ENCODE results near the gene MT1M. TPM values are rescaled to one million over a fixed set of nuclear protein-coding genes. Genes with fewer than 3 reads are reported as not detected.

Gene MT1M
- total RNA-seq, 1 experiment from 2014 or later = not detected

GRCh38 chr16:56610609-56611111 lies 21.8 kb upstream of the MT1M start:
- Histone ChIP-seq H3K9me2 (replicated peaks; ENCODE audit: insufficient read depth, low read length) (no peaks in the 10 kb centered on the region), H3K36me3 (ENCODE audit: insufficient read depth, low read length) (no peaks in the 10 kb centered on the region), H3K4me2 (ENCODE audit: low read depth, low read length, poor library complexity, severe bottlenecking) (peak overlapping the region; percentile 97), H3K4me1 (ENCODE audit: low read length) (peaks cover 34% of the 10 kb centered on the region), H4K20me1 (ENCODE audit: insufficient read depth, low read depth, low read length) (no peaks in the 10 kb centered on the region), H3K4me3 (ENCODE audit: low read length) (peak overlapping the region; percentile 78), H3K27ac (ENCODE audit: low read length) (peak overlapping the region; percentile 84), H3K27me3 (ENCODE audit: low read length) (no peaks in the 10 kb centered on the region), H3K9ac (ENCODE audit: low read length) (peak overlapping the region; percentile 77), H3K9me3 (ENCODE audit: low read length) (no peaks in the 10 kb centered on the region), H2AFZ (ENCODE audit: low read length) (peak overlapping the region; percentile 3; the same call in 1 of the 2 replicates), H3K79me2 (ENCODE audit: low read length) (no peaks in the 10 kb centered on the region)
- peak; percentile 75 for DNase-seq

- Histone ChIP-seq H2AFZ (ENCODE audit: low read length) (no peak overlapping the region), H3K9ac (ENCODE audit: low read length) (peak overlapping the region; percentile 77), H3K4me3 (ENCODE audit: low read length) (peak overlapping the region; percentile 78), H4K20me1 (ENCODE audit: insufficient read depth, low read depth, low read length) (no peaks in the 10 kb centered on the region), H3K4me2 (ENCODE audit: low read depth, low read length, poor library complexity, severe bottlenecking) (peak overlapping the region; percentile 97), H3K4me1 (ENCODE audit: low read length) (peaks cover 34% of the 10 kb centered on the region), H3K9me2 (replicated peaks; ENCODE audit: insufficient read depth, low read length) (no peaks in the 10 kb centered on the region), H3K27ac (ENCODE audit: low read length) (peak overlapping the region; percentile 84), H3K79me2 (ENCODE audit: low read length) (no peaks in the 10 kb centered on the region), H3K9me3 (ENCODE audit: low read length) (no peaks in the 10 kb centered on the region), H3K27me3 (ENCODE audit: low read length) (no peaks in the 10 kb centered on the region), H3K36me3 (ENCODE audit: insufficient read depth, low read length) (no peaks in the 10 kb centered on the region)
- DNase-seq = peak; percentile 45
These were observed 21.1 kb upstream of the MT1M start for GRCh38 chr16:56611281-56611833.

- Histone ChIP-seq H3K9me3 (ENCODE audit: low read length) (no peaks in the 10 kb centered on the region), H4K20me1 (ENCODE audit: insufficient read depth, low read depth, low read length) (no peaks in the 10 kb centered on the region), H3K27me3 (ENCODE audit: low read length) (no peaks in the 10 kb centered on the region), H2AFZ (ENCODE audit: low read length) (no peak overlapping the region), H3K36me3 (ENCODE audit: insufficient read depth, low read length) (no peaks in the 10 kb centered on the region), H3K9me2 (replicated peaks; ENCODE audit: insufficient read depth, low read length) (no peaks in the 10 kb centered on the region), H3K79me2 (ENCODE audit: low read length) (no peaks in the 10 kb centered on the region), H3K9ac (ENCODE audit: low read length) (no peak overlapping the region), H3K27ac (ENCODE audit: low read length) (no peak overlapping the region), H3K4me3 (ENCODE audit: low read length) (no peak overlapping the region), H3K4me1 (ENCODE audit: low read length) (peaks cover 28% of the 10 kb centered on the region), H3K4me2 (ENCODE audit: low read depth, low read length, poor library complexity, severe bottlenecking) (no peak overlapping the region)
- no peak for DNase-seq
These were observed 18.8 kb upstream of the MT1M start for GRCh38 chr16:56613706-56614105.

- no peak for DNase-seq
- Histone ChIP-seq H3K9me2 (replicated peaks; ENCODE audit: insufficient read depth, low read length) (no peaks in the 10 kb centered on the region), H3K4me1 (ENCODE audit: low read length) (peaks cover 22% of the 10 kb centered on the region), H4K20me1 (ENCODE audit: insufficient read depth, low read depth, low read length) (no peaks in the 10 kb centered on the region), H3K9ac (ENCODE audit: low read length) (no peak overlapping the region), H3K9me3 (ENCODE audit: low read length) (no peaks in the 10 kb centered on the region), H3K4me3 (ENCODE audit: low read length) (no peak overlapping the region), H3K27me3 (ENCODE audit: low read length) (no peaks in the 10 kb centered on the region), H3K36me3 (ENCODE audit: insufficient read depth, low read length) (no peaks in the 10 kb centered on the region), H3K79me2 (ENCODE audit: low read length) (no peaks in the 10 kb centered on the region), H2AFZ (ENCODE audit: low read length) (no peak overlapping the region), H3K4me2 (ENCODE audit: low read depth, low read length, poor library complexity, severe bottlenecking) (no peak overlapping the region), H3K27ac (ENCODE audit: low read length) (no peak overlapping the region)
These were observed 17.9 kb upstream of the MT1M start for GRCh38 chr16:56614549-56614991.

- Histone ChIP-seq H3K9me3 (ENCODE audit: low read length) (no peaks in the 10 kb centered on the region), H3K4me1 (ENCODE audit: low read length) (peaks cover 14% of the 10 kb centered on the region), H3K4me2 (ENCODE audit: low read depth, low read length, poor library complexity, severe bottlenecking) (no peak overlapping the region), H3K27me3 (ENCODE audit: low read length) (no peaks in the 10 kb centered on the region), H3K4me3 (ENCODE audit: low read length) (no peak overlapping the region), H3K36me3 (ENCODE audit: insufficient read depth, low read length) (no peaks in the 10 kb centered on the region), H3K79me2 (ENCODE audit: low read length) (no peaks in the 10 kb centered on the region), H2AFZ (ENCODE audit: low read length) (no peak overlapping the region), H3K27ac (ENCODE audit: low read length) (no peak overlapping the region), H3K9ac (ENCODE audit: low read length) (no peak overlapping the region), H3K9me2 (replicated peaks; ENCODE audit: insufficient read depth, low read length) (no peaks in the 10 kb centered on the region), H4K20me1 (ENCODE audit: insufficient read depth, low read depth, low read length) (no peaks in the 10 kb centered on the region)
- DNase-seq = no peak
These were observed 17.1 kb upstream of the MT1M start for GRCh38 chr16:56615353-56615752.

GRCh38 chr16:56616608-56617211 lies 15.7 kb upstream of the MT1M start:
- Histone ChIP-seq H3K27me3 (ENCODE audit: low read length) (no peaks in the 10 kb centered on the region), H4K20me1 (ENCODE audit: insufficient read depth, low read depth, low read length) (no peaks in the 10 kb centered on the region), H3K4me3 (ENCODE audit: low read length) (no peak overlapping the region), H3K4me1 (ENCODE audit: low read length) (peaks cover 8% of the 10 kb centered on the region), H3K9ac (ENCODE audit: low read length) (no peak overlapping the region), H3K4me2 (ENCODE audit: low read depth, low read length, poor library complexity, severe bottlenecking) (no peak overlapping the region), H3K9me3 (ENCODE audit: low read length) (no peaks in the 10 kb centered on the region), H3K27ac (ENCODE audit: low read length) (no peak overlapping the region), H3K9me2 (replicated peaks; ENCODE audit: insufficient read depth, low read length) (no peaks in the 10 kb centered on the region), H2AFZ (ENCODE audit: low read length) (no peak overlapping the region), H3K79me2 (ENCODE audit: low read length) (no peaks in the 10 kb centered on the region), H3K36me3 (ENCODE audit: insufficient read depth, low read length) (no peaks in the 10 kb centered on the region)
- no peak for DNase-seq

GRCh38 chr16:56617212-56618085 lies 15.0 kb upstream of the MT1M start:
- H2AFZ ChIP-seq (ENCODE audit: low read length) = no peak overlapping the region
- no peaks in the 10 kb centered on the region for H4K20me1 ChIP-seq (ENCODE audit: insufficient read depth, low read depth, low read length)
- no peak overlapping the region for H3K4me2 ChIP-seq (ENCODE audit: low read depth, low read length, poor library complexity, severe bottlenecking)
- no peak for DNase-seq
- no peaks in the 10 kb centered on the region for H3K36me3 ChIP-seq (ENCODE audit: insufficient read depth, low read length)
- H3K4me3 ChIP-seq (ENCODE audit: low read length) = no peak overlapping the region
- no peaks in the 10 kb centered on the region for H3K79me2 ChIP-seq (ENCODE audit: low read length)
- H3K9me3 ChIP-seq (ENCODE audit: low read length) = no peaks in the 10 kb centered on the region
- H3K27me3 ChIP-seq (ENCODE audit: low read length) = no peaks in the 10 kb centered on the region
- no peak overlapping the region for H3K27ac ChIP-seq (ENCODE audit: low read length)
- H3K4me1 ChIP-seq (ENCODE audit: low read length) = peaks cover 15% of the 10 kb centered on the region
- H3K9ac ChIP-seq (ENCODE audit: low read length) = no peak overlapping the region
- no peaks in the 10 kb centered on the region for H3K9me2 ChIP-seq (replicated peaks; ENCODE audit: insufficient read depth, low read length)

GRCh38 chr16:56618138-56618537 lies 14.3 kb upstream of the MT1M start:
- Histone ChIP-seq H3K4me2 (ENCODE audit: low read depth, low read length, poor library complexity, severe bottlenecking) (no peak overlapping the region), H3K9ac (ENCODE audit: low read length) (no peak overlapping the region), H3K27ac (ENCODE audit: low read length) (no peak overlapping the region)

More at GRCh38 chr16:56618138-56618537, 14.3 kb upstream of the MT1M start:
- DNase-seq = no peak
- H3K27me3 ChIP-seq (ENCODE audit: low read length) = no peaks in the 10 kb centered on the region
- H3K9me2 ChIP-seq (replicated peaks; ENCODE audit: insufficient read depth, low read length) = no peaks in the 10 kb centered on the region
- H3K36me3 ChIP-seq (ENCODE audit: insufficient read depth, low read length) = no peaks in the 10 kb centered on the region
- H3K9me3 ChIP-seq (ENCODE audit: low read length) = no peaks in the 10 kb centered on the region
- H3K4me3 ChIP-seq (ENCODE audit: low read length) = no peak overlapping the region
- H4K20me1 ChIP-seq (ENCODE audit: insufficient read depth, low read depth, low read length) = no peaks in the 10 kb centered on the region
- H3K4me1 ChIP-seq (ENCODE audit: low read length) = peaks cover 22% of the 10 kb centered on the region
- H2AFZ ChIP-seq (ENCODE audit: low read length) = no peak overlapping the region
- H3K79me2 ChIP-seq (ENCODE audit: low read length) = no peaks in the 10 kb centered on the region
